NCI-H748 (cell line): ENCODE data around the gene PIK3AP1.
A peak's percentile ranks its signal among the peaks of the same experiment; 100 is the strongest.
"Not testable (repeated sequence)": the region's sequence is repeated elsewhere in the genome, so short reads cannot be mapped to it uniquely, and the experiment has no call there.

Experiments used
- DNase-seq: peaks from one replicate; lab custom pipeline; 2025; ENCODE audit not compliant: unreplicated experiment; lab: John Stamatoyannopoulos, UW

PIK3AP1 gene

GRCh38 chr10:96579133-96579532 lies 141.2 kb downstream of the PIK3AP1 start:
- DNase-seq: no peak

GRCh38 chr10:96578633-96579032 lies 141.7 kb downstream of the PIK3AP1 start:
- DNase-seq: no peak

GRCh38 chr10:96578022-96578421 lies 142.3 kb downstream of the PIK3AP1 start:
- no peak for DNase-seq

GRCh38 chr10:96577069-96577468 lies 143.2 kb downstream of the PIK3AP1 start:
- DNase-seq: no peak

GRCh38 chr10:96576277-96576980 lies 143.9 kb downstream of the PIK3AP1 start:
- DNase-seq: no peak

- not testable (repeated sequence) for DNase-seq
Measured at GRCh38 chr10:96574564-96574963, 145.8 kb downstream of the PIK3AP1 start.

- no peak for DNase-seq
Measured at GRCh38 chr10:96573036-96573435, 147.3 kb downstream of the PIK3AP1 start.

- no peak for DNase-seq
Measured at GRCh38 chr10:96570983-96571964, 149.0 kb downstream of the PIK3AP1 start.

GRCh38 chr10:96570511-96570910 lies 149.8 kb downstream of the PIK3AP1 start:
- DNase-seq: no peak

GRCh38 chr10:96568402-96568801 lies 151.9 kb downstream of the PIK3AP1 start:
- no peak for DNase-seq

- DNase-seq: no peak
Measured at GRCh38 chr10:96565774-96566173, 154.5 kb downstream of the PIK3AP1 start.

- no peak for DNase-seq
Measured at GRCh38 chr10:96560966-96561887, 159.1 kb downstream of the PIK3AP1 start.

- DNase-seq: no peak
Measured at GRCh38 chr10:96560489-96560888, 159.8 kb downstream of the PIK3AP1 start.

- peak; percentile 2 for DNase-seq
Measured at GRCh38 chr10:96556003-96556402, 164.3 kb downstream of the PIK3AP1 start.

GRCh38 chr10:96555330-96555729 lies 165.0 kb downstream of the PIK3AP1 start:
- no peak for DNase-seq

- DNase-seq: peak; percentile 6
Measured at GRCh38 chr10:96548589-96548988, 171.7 kb downstream of the PIK3AP1 start.

GRCh38 chr10:96545558-96545957 lies 174.8 kb downstream of the PIK3AP1 start:
- DNase-seq: not testable (repeated sequence)
